Heart left ventricle (tissue), 16 donors: ENCODE measurements around the gene HSCB. TPM values are rescaled to one million over a fixed set of nuclear protein-coding genes. Genes with fewer than 3 reads are reported as not detected.
A peak's percentile ranks its signal among the peaks of the same experiment; 100 is the strongest.
"Not testable (repeated sequence)": the region's sequence is repeated elsewhere in the genome, so short reads cannot be mapped to it uniquely, and the experiment has no call there.

Experiments used
- ATAC-seq, 4 donors: fragments of 200-7000 bp; cut with Tn5 transposase; one replicate each; pipeline ENCODE4 v1.9.1; 2020 to 2022; ENCODE audit warnings: moderate library complexity in 4 of 4, mild to moderate bottlenecking in 3 of 4, moderate number of reproducible peaks in 1 of 4
- DNase-seq, 5 donors: peaks; one replicate each; pipeline ENCODE4 v3.0.0-alpha.2; 2020
- H3K27ac ChIP-seq, 12 donors: fragments of 200-600 bp; sonication (generic) in 4 of 12; one replicate each; pipeline versions ENCODE4 v1.5.0 to v1.8.0; 2016 to 2022; ENCODE audit warnings: mild to moderate bottlenecking in 2 of 12
- H3K27me3 ChIP-seq, 9 donors: fragments of 200-600 bp; sonication (generic) in 2 of 9; one replicate each; pipeline versions ENCODE4 v1.5.1 to v1.8.0; 2016 to 2022; ENCODE audit warnings: mild to moderate bottlenecking in 3 of 9
- H3K36me3 ChIP-seq, 9 donors: fragments of 200-600 bp; sonication (generic) in 2 of 9; one replicate each; pipeline versions ENCODE4 v1.5.0 to v1.8.0; 2018 to 2022; ENCODE audit warnings: mild to moderate bottlenecking in 2 of 9
- H3K4me1 ChIP-seq, 12 donors: fragments of 200-600 bp; sonication (generic) in 4 of 12; one replicate each; pipeline versions ENCODE4 v1.5.0 to v1.8.0; 2016 to 2022; ENCODE audit warnings: mild to moderate bottlenecking in 3 of 12
- H3K4me3 ChIP-seq, 12 donors: fragments of 200-600 bp; sonication (generic) in 4 of 12; one replicate each; pipeline versions ENCODE4 v1.5.0 to v1.8.0; 2017 to 2022; ENCODE audit warnings: mild to moderate bottlenecking in 9 of 12, moderate library complexity in 4 of 12
- H3K9me3 ChIP-seq, 12 donors: fragments of 200-600 bp; sonication (generic) in 4 of 12; one replicate each; pipeline versions ENCODE4 v1.5.0 to v1.8.0; 2016 to 2022; ENCODE audit warnings: mild to moderate bottlenecking in 1 of 12
- POLR2A ChIP-seq, 2 donors: fragments of 450-650 bp; IDR thresholded peaks; one replicate each; pipeline ENCODE4 v1.6.1; 2017; ENCODE audit warnings: antibody characterized with exemption in 2 of 2, mild to moderate bottlenecking in 2 of 2, moderate library complexity in 2 of 2
- WGBS, 4 donors: extraction: QIAGEN DNeasy Blood & Tissue Kit in 2 of 4; methylation state at CpG; one replicate each; pipeline versions ENCODE4 v1.1.5 to v1.1.7; 2013 to 2018; 5-methylcytosine and 5-hydroxymethylcytosine counted together
- intact Hi-C, 10 donors: fragments of 100-400 bp; cut with DNase I; formaldehyde crosslinking; loops; one replicate each; pipeline versions ENCODE4 v1.11.1 to v1.14.2; 2022
- polyA plus RNA-seq, 2 donors: library from polyadenylated mRNA; stranded (reverse); fragments of 200-250 nt; gene quantifications; one replicate each; pipeline ENCODE4 v1.2.3, GENCODE V29; 2013
- total RNA-seq, 9 donors: library from RNA; depleted of rRNA in 2 of 9; stranded (reverse); fragments of >200 nt in 2 of 9; fragmentation: NEBNext Ultra II Directional in 3 of 9; extraction: Animal tissue kit (Norgen Biotek cat#: 25700) in 3 of 9; gene quantifications; one replicate each; pipeline versions ENCODE4 v1.1.0 to v1.2.4, GENCODE V29; 2016 to 2023
- TF ChIP-seq, protein P1 (sequence below), 12 donors: fragments of 200-600 bp; sonication (generic) in 4 of 12; IDR thresholded peaks; one replicate each; pipeline versions ENCODE4 v1.5.0 to v1.8.0; 2018 to 2022; ENCODE audit warnings: antibody characterized with exemption in 12 of 12, mild to moderate bottlenecking in 5 of 12
- donor health status: ischemic (EF 13 %, LVEDD 7.1; RV severe dilation, severe dysfunction).
- donor health status: healthy with polysubstance abuse.
- donor health status: DM: no; HTN: yes; CAD: no.
- donor health status: DM: no; HTN: no; CAD: no.
- donor health status: ischemic (EF 25% LVEDD 6.9; RV normal size, moderate dysfunction).
- donor health status: ischemic (EF 25% LVEDD 5.7; RV mildly dilated, moderate dysfunction).
- donor health status: healthy.
- donor health status: DM: yes; HTN: yes; CAD: no.
- donor health status: ischemic (EF 35%, LVEDD 5.7; RV mildly dilated, moderate dysfunction).
- donor health status: nonischemic (EF 11% LVEDD 7.7; RV severe dilation, severe dysfunction).
- donor health status: DM: yes; HTN: yes; CAD: no.
- donor health status: PGD.
- donor health status: ischemic (EF 29% LVEDD 5.4; RV normal size, mild dysfunction).
- donor health status: nonischemic (EF 23%, LVEDD 6.1; RV moderate dilation, normal function).

HSCB gene
- total and polyA plus RNA-seq, 11 donors, result 7.4 to 18.3 (median 11.4) TPM

DNA sequence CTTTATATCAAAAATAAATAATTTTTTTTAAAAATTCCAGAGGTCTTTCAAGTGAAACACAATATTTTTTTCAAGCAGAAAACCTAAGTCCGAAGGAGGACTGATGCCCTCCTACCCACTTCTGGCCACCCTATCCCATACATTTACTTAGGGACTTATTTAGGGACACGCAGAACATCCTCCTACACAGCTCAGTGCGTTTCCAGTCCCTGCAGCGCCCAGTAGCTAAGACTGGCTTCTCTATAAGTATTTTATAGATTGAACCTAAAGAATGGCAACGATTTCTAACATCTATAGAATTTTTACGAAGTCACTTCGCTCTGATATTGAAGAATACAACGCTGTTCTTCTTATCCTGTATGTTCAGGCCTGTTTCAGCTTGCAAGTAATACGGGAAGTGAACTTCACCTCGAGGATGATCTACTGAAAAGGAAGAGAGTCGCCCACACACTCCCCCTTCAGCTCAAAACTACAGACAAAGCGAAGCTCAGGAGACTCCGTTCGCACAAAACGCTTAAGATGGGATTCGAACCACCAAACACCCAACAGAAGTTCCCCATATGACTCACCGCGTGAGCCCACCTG lies 547 bp upstream of the HSCB start:
- no peaks in the 10 kb centered on the region for H3K9me3 ChIP-seq
- intact Hi-C loops, result loop anchor here in 3 of 10 donors (1.0 to 5.0 kb wide), 3 partner anchors 31 to 86 kb away; partner anchors contain the start of gene CCDC117 (in 2 of the 3)
- H3K36me3 ChIP-seq, result peaks cover 0 to 30% (median 26%) of the 10 kb centered on the region in 9 donors
- DNase-seq (no peak), ATAC-seq (no peak)
- WGBS, 4 donors, result 6 to 10% (median 8%) methylated on average over 18 of the region's 18 CpGs
- H3K27me3 ChIP-seq, result no peaks in the 10 kb centered on the region
- TF ChIP-seq, protein P1, sequence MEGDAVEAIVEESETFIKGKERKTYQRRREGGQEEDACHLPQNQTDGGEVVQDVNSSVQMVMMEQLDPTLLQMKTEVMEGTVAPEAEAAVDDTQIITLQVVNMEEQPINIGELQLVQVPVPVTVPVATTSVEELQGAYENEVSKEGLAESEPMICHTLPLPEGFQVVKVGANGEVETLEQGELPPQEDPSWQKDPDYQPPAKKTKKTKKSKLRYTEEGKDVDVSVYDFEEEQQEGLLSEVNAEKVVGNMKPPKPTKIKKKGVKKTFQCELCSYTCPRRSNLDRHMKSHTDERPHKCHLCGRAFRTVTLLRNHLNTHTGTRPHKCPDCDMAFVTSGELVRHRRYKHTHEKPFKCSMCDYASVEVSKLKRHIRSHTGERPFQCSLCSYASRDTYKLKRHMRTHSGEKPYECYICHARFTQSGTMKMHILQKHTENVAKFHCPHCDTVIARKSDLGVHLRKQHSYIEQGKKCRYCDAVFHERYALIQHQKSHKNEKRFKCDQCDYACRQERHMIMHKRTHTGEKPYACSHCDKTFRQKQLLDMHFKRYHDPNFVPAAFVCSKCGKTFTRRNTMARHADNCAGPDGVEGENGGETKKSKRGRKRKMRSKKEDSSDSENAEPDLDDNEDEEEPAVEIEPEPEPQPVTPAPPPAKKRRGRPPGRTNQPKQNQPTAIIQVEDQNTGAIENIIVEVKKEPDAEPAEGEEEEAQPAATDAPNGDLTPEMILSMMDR (IDR thresholded peaks at IDR 0.05), result no peak
- TF ChIP-seq POLR2A (IDR thresholded peaks at IDR 0.05), result no peak
- H3K4me1 ChIP-seq, result peaks cover 0 to 17% (median 10%) of the 10 kb centered on the region in 12 donors
- peak overlapping the region; percentile 67 to 99 (median 83) for H3K4me3 ChIP-seq
- peak overlapping the region in 7 of 12 donors; percentile 96 to 100 (median 99) for H3K27ac ChIP-seq

DNA sequence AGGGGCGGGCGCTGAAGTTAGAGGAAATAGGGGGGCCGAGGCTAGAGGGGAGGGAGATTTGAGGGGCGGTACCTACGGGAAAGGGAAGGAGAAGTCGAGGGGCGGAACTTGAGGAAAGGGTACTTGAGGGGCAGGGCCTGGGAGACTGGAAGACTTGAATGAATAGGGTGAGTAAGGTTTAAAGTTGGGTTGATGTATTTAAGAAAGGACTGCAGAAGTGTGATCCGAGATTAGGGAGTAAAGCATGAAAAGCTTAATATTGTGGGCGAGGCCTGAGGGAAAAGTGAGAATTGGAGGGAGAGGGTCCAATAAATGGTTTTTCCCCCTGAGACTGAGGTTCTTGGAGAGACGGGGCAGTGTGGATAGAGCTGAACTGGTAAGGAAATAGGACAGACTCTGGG lies 723 bp downstream of the HSCB start:
- Histone ChIP-seq H3K4me1 (peaks cover 0 to 17% (median 10%) of the 10 kb centered on the region in 12 donors), H3K27ac (peak overlapping the region; percentile 95 to 100 (median 99)), H3K27me3 (no peaks in the 10 kb centered on the region), H3K36me3 (peaks cover 0 to 43% (median 39%) of the 10 kb centered on the region in 9 donors), H3K4me3 (peak overlapping the region; percentile 67 to 99 (median 83)), H3K9me3 (no peaks in the 10 kb centered on the region)
- ATAC-seq (no peak), DNase-seq (no peak)
- TF ChIP-seq POLR2A (IDR thresholded peaks at IDR 0.05), result no peak
- TF ChIP-seq, protein P1 (IDR thresholded peaks at IDR 0.05), result no peak
- WGBS, 4 donors, result 2 to 4% (median 3%) methylated on average over 10 of the region's 10 CpGs
- intact Hi-C loops, result loop anchor here in 5 of 10 donors (1.0 to 5.0 kb wide), 6 partner anchors 30 to 85 kb away; partner anchors contain the start of genes CCDC117 (in 3 of the 5) and XBP1 (in 2 of the 5)

DNA sequence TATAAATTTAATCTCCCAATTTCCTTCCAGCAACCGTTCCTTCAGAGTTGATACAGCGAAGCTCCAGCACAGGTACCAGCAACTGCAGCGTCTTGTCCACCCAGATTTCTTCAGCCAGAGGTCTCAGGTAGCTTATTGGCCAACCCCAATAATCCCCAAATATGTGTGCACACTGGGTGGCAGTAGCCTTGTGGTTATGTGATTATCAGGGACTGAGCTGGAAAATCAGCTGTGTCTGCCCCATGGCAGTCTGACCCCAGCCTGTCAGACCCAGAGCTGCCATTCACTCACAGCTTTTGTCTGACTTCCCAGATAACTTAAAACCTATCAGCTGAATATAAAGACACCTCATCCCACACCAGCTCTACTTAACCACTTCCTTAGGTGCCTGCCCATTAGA lies 2.0 kb downstream of the HSCB start:
- Histone ChIP-seq H3K9me3 (no peaks in the 10 kb centered on the region), H3K4me1 (peaks cover 0 to 24% (median 10%) of the 10 kb centered on the region in 12 donors), H3K36me3 (peaks cover 0 to 55% (median 51%) of the 10 kb centered on the region in 9 donors), H3K4me3 (no peak overlapping the region), H3K27me3 (no peaks in the 10 kb centered on the region), H3K27ac (no peak overlapping the region)
- WGBS, 4 donors, result 95 to 97% (median 95%) methylated on average over 3 of the region's 3 CpGs
- DNase-seq, result no peak
- ATAC-seq, result no peak
- TF ChIP-seq, protein P1 (IDR thresholded peaks at IDR 0.05), result no peak
- no peak for TF ChIP-seq POLR2A (IDR thresholded peaks at IDR 0.05)
- intact Hi-C loops, result loop anchor here in 5 of 10 donors (2.0 to 5.0 kb wide), 4 partner anchors 29 to 83 kb away; partner anchors contain the start of genes CCDC117 (in 2 of the 5) and XBP1 (in 1 of the 5)

DNA sequence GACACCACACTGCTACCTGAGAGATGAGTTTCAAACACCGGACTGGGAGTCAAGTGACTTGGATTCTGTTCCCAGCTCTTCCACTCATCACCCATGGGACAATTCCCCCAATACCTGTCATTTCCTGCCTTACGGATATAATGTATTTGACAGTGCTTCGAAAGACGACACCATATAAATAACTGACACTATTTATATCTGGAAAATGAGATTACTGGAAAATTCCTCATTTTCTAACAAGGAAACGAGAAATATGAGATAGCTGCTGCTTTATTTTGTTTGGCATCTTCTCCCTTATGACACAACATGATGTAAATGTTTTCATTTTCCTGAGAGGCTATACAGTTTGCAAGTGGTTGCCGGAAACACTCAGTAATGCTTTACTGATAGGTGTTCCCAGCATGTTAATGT lies 8.6 kb downstream of the HSCB start:
- Histone ChIP-seq H3K4me1 (peaks cover 0 to 22% (median 2%) of the 10 kb centered on the region in 12 donors), H3K9me3 (no peaks in the 10 kb centered on the region), H3K4me3 (no peak overlapping the region), H3K27me3 (no peaks in the 10 kb centered on the region), H3K27ac (peak overlapping the region in 1 of 12 donors; percentile 9), H3K36me3 (peaks cover 0 to 74% (median 56%) of the 10 kb centered on the region in 9 donors)
- DNase-seq (no peak), ATAC-seq (peak in 2 of 4 donors; percentile 50 to 64)
- 41 to 60% (median 54%) methylated on average over 6 of the region's 6 CpGs for WGBS, 4 donors
- intact Hi-C loops, result no loop called here
- TF ChIP-seq POLR2A (IDR thresholded peaks at IDR 0.05), result no peak
- TF ChIP-seq, protein P1 (IDR thresholded peaks at IDR 0.05), result no peak

DNA sequence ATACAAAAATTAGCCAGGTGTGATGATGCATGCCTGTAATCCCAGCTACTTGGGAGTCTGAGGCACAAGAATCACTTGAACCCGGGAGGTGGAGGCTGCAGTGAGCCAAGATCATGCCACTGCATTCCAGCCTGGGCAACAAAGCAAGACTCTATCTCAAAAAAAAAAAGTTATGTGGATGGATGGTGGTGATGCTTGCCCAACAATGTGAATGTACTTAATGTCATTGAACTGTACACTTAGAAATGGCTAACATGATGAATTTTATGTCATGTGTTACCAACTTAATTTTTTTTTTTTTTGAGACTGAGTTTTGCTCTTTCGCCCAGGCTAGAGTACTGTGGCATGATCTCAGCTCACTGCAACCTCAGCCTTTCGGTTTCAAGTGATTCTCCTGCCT lies 12.7 kb downstream of the HSCB start:
- DNase-seq, intact Hi-C loops, H3K4me3 ChIP-seq, H3K9me3 ChIP-seq, ATAC-seq, H3K27me3 ChIP-seq, H3K27ac ChIP-seq: not testable (repeated sequence)
- WGBS, 4 donors, result 93 to 97% (median 95%) methylated on average over 3 of the region's 3 CpGs
- peaks cover 0 to 12% (median 2%) of the 10 kb centered on the region in 12 donors for H3K4me1 ChIP-seq
- H3K36me3 ChIP-seq, result peaks cover 0 to 40% (median 16%) of the 10 kb centered on the region in 9 donors
